HL-60/S4 treated with phorbol 12-myristate 13-acetate at 8.2 ng/mL for 4 days and 3 days (cell line): ENCODE data around the gene ACSF3.

Experiments used
- in situ Hi-C: fragments of 300-500 bp; cut with MboI; formaldehyde crosslinking; loops from 2 replicates; pipeline ENCODE4 v1.15.0; 2022; ENCODE audit warnings: low sequenced_read_pairs

ACSF3 gene

DNA sequence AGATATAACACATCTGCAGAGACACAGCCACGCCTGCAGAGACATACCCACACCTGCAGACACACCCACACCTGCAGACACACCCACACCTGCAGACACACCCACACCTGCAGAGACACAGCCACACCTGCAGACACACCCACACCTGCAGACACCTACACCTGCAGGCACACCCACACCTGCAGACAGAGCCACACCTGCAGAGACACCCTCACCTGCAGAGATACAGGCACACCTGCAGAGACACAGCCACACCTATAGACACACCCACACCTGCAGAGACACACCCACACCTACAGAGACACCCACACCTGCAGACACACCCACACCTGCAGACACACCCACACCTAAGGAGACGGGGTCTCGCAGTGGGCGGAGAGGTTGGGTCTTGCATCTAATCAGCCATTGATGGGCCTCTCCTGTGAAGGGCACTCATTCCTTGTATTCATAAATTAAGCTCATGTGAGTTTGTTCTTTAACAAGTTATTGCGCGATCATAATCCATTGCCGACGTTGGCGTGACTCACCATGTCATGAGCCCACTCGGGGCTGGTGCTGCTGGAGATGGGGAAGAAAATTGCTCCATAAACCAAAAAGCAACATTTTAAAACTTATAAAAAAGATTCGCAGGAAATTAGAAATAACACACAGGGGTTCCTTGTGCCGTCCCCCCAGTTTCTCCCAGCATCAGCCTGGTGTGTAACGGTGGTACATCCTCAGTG lies 49.0 kb downstream of the ACSF3 start:
- in situ Hi-C loops: no loop called here

- in situ Hi-C loops: no loop called here
Measured at GRCh38 chr16:89143201-89143741, 49.6 kb downstream of the ACSF3 start.

DNA sequence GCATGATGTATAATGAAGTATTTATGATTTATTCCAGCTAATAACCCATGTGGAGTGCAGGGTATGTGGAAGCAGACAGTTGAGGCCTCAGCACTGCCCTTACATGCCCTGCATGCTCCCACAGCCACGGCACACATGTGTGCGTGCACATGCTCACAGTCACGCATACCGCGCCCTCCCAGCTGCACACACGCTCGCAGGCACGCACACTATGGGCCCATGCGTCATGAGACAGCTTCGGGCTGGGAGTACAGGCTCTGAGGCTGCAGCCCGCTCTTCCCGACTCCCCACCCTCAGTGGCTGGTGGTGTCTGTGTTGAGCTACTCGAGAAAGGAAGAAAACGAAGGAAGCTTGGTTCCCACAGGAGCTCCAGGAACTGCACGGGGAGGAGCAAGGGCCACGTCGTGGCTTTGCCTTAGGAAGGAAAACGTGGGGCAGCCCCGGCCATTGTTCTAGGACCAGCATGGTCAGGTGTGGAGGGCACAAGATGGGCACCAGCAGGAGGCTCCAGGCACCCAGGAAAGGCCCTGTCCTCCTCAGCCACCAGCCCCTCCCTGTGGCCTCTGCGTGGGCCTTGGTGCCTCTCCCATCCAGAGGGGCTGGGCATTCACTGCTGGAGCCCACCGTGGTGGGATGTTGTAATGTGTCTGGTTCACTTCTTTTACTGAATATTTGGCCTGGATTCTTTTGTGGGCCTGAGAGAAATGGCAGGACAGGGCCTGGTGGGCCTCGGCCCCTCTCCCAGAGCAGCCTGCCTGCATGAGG lies 50.4 kb downstream of the ACSF3 start:
- in situ Hi-C loops: no loop called here

DNA sequence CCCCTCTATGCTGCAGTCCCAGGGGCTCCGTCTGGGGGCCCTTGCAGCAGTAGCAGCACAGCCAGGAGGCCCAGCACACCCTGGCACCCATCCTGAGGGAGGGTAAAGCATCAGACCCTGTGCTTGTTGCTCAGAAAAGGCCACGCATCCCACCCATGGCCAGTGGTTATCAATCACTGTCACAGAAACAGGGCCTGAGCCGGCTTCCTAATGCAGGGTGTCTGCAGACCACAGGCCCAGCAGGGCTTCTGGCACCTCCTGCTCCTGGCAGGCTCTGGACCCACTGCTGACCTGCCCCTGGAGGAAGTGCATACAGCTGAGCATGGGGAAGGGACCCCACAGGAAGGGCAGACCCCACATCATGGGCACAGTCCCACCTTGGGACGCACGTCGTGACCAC lies 51.0 kb downstream of the ACSF3 start:
- in situ Hi-C loops: no loop called here

GRCh38 chr16:89145406-89146161 lies 51.9 kb downstream of the ACSF3 start:
- in situ Hi-C loops: no loop called here

DNA sequence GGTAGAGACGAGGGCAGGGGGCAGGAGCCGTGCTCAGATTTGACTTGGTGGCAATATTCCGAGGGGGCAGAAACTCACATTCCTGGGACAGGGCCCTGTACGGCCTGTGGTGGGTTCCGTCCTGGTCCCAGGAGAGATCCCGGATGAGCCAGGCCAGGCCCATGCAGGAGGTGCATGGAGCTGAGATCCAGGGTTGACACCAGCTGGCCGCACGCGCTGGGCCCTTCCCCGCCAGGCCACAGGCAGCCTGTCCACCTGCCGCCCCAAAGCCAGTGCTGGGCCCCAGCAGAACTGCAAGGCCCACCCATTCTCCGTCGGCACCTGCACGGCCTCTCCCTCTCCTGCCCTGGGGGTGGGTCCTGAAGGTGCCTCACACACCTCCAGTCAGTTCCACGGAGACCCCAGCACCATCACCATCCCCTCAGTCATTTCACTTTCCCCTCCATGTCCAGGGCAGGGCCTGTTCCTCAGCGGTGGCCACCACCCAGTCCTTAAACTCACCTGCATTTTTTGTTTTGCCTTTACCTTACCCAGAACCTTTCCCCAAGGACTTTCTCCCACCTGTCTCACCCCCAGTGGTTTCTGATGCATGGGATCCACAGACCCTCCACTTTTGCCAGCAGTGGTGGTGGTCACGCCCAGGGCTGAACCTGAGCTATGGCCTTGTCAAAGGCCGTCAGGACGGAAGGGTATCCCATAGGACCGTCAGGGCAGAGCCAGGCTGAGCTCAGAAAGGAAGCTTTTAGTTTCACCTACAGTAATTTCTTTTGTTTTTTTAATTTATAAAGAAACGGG lies 52.8 kb downstream of the ACSF3 start:
- in situ Hi-C loops: no loop called here

- in situ Hi-C loops: no loop called here
Measured at GRCh38 chr16:89147085-89147817, 53.6 kb downstream of the ACSF3 start.

DNA sequence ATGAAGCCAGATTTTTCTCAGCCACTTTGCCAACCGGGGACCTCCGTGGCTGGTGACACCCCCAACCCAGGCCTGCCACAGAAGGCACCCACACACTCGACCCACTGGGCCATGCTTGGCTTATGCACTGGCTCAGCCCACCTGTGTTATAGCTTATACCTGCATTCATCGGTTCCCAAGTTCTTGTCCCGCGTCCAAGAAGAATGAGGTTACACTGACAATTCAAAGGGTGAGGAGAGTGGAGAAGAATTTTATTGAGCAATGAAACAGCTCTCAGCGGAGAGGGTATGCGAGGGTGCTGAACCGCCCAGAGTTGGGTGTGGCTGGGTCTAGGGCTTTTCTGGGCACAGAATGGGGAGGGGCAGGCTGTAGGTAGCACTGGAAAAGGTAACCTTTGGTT lies 55.7 kb downstream of the ACSF3 start:
- in situ Hi-C loops: no loop called here

- in situ Hi-C loops: no loop called here
Measured at GRCh38 chr16:89150090-89150835, 56.6 kb downstream of the ACSF3 start.

DNA sequence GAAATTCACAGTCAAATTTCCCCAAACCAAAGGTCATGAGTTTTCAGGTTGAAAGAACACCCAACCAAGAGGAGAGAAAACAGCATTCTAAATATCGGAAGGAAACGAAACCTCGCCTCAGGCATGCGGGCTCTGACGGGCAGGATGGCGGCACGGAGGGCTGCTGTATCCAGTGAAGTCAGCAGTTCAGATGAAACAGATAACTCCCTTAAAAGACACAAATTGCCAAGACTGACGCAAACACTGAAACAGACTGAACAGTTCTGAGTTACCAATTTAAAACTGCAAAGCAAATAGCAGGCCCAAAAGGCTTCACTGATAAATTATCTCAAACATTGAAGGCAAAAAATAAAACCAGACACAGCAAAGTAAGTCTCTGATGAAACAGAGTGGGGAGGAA lies 57.3 kb downstream of the ACSF3 start:
- in situ Hi-C loops: no loop called here

DNA sequence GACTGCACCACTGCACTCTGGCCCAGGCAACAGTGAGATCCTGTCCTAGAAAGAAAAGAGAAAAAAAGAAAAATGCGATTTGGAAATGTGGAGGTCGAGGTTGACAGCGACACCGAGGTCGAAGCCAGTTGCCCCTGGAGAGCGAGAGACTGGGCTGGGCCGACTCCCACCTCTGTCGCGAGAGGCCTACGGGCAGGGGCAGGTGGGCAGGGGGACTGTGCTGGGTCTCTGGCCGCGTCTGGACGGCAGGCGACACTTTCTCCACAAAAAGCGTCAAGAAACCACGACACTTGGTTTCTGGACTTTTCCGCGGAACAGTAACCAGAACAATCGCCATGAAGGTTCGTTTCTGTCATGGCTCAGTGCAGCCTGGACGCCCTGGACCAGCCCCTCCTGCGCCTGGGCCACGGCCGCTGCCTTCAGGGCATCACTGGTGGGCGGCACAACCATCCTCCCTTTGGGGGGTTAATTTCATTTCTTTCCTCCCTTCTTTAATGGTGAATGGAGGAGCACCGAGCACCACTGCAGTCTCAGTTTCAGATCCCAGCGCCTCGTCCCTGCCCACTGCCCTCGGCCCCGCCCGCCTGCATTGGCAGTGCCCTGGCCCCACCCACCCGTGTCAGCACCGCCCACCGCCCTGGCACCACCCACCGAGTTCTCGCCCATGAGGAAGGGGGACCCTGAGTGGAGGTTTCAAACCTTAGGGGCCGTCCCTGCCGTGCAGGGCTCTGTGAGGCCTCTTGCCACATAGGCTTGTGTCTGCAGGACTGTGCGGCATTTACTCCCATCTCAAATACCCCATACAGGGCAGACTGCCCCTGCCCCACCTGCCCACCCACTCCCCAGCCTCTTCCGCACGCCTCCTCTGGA lies 59.4 kb downstream of the ACSF3 start:
- in situ Hi-C loops: no loop called here

- in situ Hi-C loops: no loop called here
Measured at GRCh38 chr16:89153848-89154271, 60.2 kb downstream of the ACSF3 start.

- in situ Hi-C loops: no loop called here
Measured at GRCh38 chr16:89154390-89155183, 60.9 kb downstream of the ACSF3 start.

DNA sequence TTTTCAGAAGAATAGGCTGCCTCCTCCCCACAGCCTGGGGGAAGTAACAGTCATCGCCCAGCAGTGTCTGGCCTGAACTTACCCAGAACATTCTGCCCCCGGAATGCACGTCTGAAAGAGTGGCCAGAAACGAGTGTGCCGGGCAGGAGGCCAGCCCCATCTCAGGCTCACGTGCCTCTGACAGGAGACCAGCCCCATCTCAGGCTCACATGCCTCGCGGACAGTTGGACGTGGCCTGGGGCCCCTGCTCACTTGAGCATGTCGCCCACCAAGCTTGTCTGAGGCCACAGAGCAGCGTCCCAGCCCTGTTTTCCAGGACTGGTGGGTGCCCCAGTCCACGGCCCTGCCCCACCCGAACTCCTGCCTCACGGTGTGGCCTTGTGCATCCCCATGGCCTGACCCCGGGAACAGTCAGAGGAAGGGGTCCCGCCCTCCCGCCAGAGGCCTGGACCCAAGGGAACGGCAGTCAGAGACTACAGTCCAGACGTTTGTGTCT lies 61.6 kb downstream of the ACSF3 start:
- in situ Hi-C loops: no loop called here

DNA sequence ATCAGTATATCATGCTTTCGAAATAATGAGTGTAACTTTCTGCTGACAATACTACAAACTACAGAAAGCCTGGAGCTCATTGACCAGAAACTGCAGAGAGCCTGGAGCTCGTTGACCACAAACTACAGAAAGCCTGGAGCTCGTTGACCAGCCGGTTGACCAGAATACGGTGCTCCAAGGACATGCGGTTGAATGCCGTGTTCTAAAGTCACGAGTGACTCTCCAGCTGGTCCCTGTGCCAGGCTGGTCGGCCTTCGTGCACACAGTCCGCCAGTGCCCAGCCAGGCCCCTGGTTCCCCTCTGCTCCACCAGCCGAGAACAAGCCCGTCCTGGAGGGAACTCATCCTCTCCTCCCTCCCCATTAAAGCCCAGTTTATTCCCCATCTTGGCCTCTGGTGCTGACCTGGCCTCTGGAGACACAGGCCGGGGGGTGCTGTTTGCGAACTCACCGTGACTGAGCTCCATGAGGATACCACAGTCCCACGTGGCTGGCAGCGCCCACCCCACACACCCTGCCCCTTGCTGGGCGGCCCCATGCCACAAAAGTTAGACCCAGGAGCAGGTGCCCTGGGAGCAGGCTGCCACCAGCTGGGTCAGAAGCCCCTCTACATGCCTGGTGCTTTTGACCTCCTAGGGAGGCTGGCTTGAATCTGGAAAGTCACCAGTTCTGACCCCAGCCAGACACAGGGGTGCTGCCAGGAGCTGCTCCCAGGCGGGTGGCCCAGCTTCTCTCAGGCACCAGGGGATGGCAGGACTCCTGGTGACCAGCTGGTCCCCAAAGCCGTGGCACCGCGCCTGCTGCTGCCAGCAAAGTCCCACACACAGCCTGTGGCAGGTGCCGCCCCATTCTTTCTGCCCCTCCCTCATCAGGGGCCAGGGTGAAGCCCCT lies 62.4 kb downstream of the ACSF3 start:
- in situ Hi-C loops: no loop called here
